ENCODE data around the gene MAN1C1.

DNA sequence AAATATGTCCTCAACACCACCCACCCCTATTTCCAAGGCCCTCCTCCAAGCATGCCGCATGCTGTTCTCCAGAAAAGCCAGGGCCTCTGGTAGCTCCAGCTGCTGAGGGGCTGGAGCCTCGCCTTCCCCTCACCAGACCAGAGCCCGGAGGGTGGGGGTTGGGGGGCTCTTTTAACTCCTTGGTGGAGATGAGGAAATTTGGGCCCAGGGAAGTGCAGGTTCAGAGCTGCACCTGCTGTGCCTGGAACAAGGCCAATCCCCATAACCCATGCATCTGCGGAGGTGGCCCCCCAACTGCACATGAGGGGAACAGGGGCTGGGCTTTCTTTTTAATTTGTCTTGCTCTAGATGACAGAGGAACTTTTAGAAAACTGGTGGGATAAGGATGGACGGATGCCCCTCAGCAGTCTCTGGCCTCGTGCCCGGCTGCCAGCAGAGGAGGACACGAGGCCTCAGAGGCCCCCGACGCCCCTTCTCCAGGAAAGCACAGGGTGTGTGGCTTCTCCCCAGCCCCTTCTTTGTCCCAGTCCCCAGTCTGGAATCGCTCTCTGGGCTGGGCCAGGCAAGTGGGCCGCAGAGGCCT lies 182.9 kb downstream of the MAN1C1 start:
- no peak for TF ChIP-seq EZH2 (IDR thresholded peaks at IDR 0.05; ENCODE audit: borderline replicate concordance, control insufficient read depth, low read depth, low read length)
- TF ChIP-seq RAD21 (IDR thresholded peaks at IDR 0.05; ENCODE audit: insufficient read depth, low read depth, low read length) = no peak
- no peak for TF ChIP-seq POLR2AphosphoS5 (IDR thresholded peaks at IDR 0.05; ENCODE audit: low read length)
- TF ChIP-seq NFIC (IDR thresholded peaks at IDR 0.05; ENCODE audit: low read depth, low read length) = no peak
- TF ChIP-seq, protein P1, sequence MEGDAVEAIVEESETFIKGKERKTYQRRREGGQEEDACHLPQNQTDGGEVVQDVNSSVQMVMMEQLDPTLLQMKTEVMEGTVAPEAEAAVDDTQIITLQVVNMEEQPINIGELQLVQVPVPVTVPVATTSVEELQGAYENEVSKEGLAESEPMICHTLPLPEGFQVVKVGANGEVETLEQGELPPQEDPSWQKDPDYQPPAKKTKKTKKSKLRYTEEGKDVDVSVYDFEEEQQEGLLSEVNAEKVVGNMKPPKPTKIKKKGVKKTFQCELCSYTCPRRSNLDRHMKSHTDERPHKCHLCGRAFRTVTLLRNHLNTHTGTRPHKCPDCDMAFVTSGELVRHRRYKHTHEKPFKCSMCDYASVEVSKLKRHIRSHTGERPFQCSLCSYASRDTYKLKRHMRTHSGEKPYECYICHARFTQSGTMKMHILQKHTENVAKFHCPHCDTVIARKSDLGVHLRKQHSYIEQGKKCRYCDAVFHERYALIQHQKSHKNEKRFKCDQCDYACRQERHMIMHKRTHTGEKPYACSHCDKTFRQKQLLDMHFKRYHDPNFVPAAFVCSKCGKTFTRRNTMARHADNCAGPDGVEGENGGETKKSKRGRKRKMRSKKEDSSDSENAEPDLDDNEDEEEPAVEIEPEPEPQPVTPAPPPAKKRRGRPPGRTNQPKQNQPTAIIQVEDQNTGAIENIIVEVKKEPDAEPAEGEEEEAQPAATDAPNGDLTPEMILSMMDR (IDR thresholded peaks at IDR 0.05 in 2 of 3, conservative IDR thresholded peaks at IDR 0.05 in 1 of 3; ENCODE audit: control insufficient read depth in 2 of 3, extremely low read depth in 1 of 3, insufficient read depth in 1 of 3, low read depth in 3 of 3, low read length in 3 of 3) = no peak
- no peak for TF ChIP-seq IRF5 (IDR thresholded peaks at IDR 0.05; ENCODE audit: borderline replicate concordance)
- no peak for TF ChIP-seq CBX3 (IDR thresholded peaks at IDR 0.05; ENCODE audit: borderline replicate concordance, low read depth)
- no peak for TF ChIP-seq ZSCAN29 (IDR thresholded peaks at IDR 0.05)
- no peak for TF ChIP-seq NFYB (IDR thresholded peaks at IDR 0.05; ENCODE audit: insufficient read depth, low read depth, low read length)

Measured in GM12878 (cell line).